ENCODE results near the gene LIF. TPM values are rescaled to one million over a fixed set of nuclear protein-coding genes. Genes with fewer than 3 reads are reported as not detected.

The LIF gene
- polyA plus RNA-seq, 1 donor, result 1.6 TPM

DNA sequence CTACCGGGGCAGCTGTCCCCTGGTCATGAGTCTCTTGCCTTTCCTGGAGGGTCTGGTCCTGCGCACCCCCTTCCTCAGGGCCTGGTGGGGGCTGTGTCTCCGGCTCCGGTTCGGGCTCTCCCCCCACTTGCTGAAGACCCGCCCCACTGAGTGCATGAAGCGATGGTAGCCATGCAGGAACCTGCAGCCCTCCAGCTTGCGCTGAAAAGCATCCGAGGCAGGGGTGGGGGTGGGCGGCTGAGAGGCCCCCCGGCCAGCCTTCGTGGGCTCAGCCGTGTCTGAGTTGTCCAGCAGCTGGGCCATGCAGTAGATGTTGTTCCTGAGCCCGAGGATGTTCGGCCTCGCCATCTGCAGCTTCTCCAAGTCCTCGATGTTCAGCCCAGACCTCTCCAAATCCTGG, 17.3 kb upstream of the LIF start:
- DNase-seq, result no peak

DNA sequence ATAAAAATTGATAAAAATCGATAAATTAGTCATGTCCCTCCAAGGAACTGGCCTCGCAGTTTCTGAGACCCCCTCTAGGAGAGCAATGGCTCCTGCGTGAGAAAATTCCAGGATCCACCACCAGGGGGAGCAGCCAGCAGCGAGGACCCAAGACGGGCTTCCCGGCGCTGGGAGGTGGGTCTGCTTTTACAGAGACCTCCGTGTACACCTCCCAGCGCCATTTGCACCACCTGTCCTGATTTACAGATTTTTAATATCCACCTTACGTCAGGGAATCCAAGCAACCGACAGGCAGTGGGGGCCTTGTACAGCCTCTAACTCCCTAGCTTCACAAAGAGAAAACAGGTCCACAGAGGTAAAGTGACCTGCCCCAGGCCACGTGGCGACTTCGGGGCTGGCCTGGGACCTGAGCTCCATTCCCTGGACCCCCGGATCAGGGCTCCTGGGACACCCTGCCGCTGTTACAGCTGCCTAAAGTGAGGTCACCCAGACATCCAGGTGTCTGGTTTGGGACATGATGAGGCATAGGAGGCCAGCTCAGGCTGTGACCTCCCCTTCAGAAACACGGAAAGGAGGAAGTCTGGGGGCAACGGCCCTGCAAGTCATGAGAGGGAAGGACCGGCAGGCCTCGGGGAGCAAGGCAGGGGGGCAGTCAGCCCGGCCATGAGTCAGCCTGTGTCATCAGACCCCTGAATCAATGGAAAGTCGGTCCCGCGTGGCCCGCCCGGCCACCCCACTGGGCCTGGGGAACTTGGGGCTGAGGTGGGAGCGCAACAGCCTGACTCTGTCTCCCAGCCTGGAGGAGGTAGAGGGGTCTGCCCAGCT, 16.6 kb upstream of the LIF start:
- DNase-seq, result peak; percentile 62

DNA sequence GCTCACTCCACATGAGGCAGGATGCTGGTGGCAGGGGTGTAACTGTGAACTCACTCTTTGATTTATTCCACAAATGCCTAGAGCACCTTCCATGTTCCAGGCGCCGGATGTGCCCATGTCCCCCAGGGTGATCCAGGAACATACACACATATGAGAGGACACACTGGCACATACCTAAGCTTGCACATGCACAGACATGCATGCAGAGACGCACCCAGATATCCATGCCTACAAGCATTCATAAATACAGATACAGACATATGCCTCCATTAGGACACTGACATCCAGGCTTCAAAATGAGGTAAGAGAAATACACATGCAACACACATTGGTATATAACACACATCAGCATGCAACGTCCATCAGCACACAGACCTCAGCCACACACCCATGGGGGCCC, 15.6 kb upstream of the LIF start:
- DNase-seq, result no peak

DNA sequence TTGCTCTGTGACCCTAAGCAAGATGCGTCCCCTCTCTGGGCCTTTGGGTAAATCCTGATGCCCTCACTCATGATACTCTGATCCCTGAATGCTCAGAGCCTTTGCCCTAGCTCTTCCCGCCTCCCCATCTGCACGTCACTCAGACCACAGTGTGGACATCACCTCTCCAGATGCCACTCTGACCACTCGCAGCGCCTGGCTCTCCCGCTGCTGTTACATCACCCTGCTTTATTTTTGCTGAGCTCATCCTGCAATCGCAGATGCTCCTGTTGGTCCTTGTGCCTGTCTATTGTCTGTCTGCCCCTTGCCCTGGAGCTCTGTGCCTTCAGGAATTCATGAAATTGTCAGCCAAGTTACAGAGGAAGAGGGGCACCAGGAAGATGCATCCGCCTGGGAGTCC, 14.6 kb upstream of the LIF start:
- DNase-seq, result no peak

DNA sequence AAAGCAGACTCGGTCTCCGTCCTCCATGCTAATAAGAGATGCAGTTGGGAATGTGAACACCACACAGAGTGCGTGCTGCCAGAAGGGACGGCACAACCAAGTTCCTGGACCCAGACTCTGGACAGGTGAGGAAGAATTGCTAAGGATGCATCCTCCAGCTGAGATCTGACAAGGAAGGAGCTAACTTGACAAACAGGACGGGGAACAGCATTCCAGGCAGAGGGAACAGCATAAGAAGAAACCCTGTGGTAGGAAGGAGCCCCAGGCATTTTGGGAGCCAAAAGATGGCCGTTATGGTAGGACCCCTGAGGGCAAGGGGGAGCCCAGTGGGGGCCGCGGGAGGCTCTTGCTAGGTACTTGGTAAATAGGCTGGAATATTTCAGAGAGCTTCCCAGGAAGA, 14.1 kb upstream of the LIF start:
- DNase-seq, result no peak

DNA sequence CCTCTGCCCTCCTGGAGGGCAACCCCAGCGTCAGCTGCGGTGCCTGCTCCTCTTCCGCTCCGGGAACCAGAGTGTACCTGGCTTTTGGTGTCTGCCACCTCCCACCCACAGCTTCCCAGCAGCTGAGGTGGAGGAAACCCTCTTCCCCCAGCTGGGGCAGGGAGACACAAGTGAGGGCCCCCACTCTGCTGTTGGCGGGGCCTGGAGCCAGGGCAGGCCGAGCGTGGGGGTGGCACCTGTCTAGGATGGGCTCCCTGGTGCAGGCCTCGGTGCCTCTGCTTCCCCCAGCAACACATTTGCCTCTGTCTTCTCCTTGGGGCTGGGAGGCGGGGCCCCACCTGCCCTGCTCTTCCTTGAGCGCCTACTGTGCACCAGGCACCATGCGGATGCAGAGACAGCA, 13.7 kb upstream of the LIF start:
- DNase-seq, result no peak

DNA sequence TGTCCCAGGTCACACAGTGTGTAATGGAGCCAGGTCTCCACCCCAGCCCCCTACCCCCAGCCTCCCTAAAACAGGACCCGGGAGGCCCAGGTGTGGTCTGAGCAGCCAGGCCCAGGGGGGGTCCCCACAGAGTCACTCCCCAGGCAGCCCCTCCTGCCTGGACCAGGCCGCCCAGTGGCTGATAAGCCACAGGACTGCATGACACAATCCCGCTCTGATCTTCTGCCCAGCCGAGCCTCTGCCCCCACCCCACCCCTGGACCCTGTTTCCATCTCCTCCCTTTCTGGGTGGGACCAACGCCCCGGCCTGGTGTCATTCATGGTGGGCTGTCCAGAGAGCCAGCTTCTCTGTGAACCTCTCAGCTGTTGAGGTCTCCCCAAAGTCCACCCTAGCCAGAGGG, 7.8 kb upstream of the LIF start:
- no peak for DNase-seq

DNA sequence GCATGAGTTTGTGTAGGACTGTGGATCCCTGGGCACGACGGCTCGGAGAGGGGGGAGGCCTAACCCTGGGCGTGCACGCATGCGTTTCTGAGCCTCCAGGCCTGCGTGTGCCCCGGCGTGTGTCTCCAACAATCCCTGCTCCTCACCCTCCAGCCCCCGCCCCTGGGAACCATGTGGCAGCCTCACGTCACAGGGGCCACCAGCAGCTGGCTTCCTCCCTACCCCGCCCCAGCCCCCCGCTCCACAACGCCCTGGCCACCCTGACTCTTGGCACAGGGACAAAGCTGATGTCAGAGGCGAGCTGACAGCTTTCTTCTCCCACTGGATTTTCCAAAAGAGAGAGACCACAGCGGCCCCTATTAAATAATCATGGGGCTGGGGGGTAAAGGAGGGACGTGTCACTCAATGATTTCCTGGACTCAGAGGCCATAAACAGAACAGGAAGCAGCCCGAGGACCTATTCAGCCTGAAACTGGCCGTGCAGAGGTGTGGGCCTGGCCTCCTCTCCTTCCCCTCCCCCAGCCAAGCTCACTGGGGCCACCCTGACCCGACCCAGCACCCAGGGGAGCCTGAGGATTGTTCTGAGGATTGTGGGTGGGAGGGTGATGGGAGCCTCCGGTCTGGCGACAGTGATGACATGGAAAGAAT, 6.8 kb upstream of the LIF start:
- peak; percentile 86 for DNase-seq

DNA sequence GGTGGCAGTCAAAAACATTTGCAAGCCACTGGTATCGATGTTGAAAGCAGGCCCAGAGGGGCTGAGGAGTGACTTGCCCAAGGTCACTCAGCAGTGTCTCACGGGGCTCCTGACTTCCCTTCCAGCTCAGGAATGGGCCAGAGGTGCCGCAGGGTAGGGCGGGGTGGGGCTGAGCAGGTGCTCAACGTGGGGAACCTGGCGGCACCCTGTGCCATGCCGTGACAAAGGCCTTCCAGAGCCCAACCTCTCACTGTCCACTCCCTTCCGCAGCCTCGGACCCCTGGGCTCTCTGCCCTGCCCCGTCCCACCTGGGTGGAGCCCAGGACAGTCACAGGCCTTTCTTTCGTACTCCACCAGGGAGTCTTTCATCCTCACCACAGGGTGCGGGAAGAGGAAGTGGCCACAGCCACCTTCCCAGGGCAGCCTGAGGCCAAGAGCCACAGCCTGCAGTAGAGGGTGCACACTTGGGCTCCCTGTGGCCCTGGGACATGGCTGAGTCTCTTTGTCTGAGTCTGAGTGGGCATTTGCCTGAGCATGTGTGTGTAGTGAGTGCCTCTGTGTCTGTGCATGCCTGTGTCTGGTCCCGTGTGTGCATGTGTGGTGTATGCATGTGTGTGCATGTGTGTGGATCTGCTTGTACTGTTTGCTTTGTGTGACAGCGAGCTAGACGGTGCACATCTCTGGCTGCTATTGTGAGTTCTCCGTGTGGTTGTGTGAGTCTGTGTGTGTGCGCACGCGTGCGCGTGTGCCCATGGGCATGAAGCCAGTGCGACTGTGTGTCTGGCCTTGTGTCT, 6.0 kb upstream of the LIF start:
- DNase-seq, result no peak

DNA sequence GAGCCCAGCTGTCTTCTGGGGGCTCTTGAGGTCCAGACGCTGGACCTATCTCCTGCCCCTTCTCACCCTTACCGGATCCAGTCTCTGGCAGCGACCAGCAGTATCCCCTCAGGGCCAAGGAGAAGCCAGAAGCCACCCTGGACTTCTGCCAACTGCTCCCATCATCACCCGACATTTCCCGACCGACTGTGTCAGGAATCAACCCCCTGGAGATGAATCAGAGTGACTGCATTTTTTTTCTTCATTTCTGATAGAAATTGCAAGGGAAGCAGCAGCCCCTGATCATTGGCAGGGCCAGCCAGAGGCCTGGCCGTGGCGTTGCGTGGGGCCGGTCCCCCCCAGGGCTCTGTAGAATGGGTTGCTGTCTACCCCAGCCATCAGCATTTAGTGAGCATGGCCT, 5.2 kb upstream of the LIF start:
- no peak for DNase-seq

DNA sequence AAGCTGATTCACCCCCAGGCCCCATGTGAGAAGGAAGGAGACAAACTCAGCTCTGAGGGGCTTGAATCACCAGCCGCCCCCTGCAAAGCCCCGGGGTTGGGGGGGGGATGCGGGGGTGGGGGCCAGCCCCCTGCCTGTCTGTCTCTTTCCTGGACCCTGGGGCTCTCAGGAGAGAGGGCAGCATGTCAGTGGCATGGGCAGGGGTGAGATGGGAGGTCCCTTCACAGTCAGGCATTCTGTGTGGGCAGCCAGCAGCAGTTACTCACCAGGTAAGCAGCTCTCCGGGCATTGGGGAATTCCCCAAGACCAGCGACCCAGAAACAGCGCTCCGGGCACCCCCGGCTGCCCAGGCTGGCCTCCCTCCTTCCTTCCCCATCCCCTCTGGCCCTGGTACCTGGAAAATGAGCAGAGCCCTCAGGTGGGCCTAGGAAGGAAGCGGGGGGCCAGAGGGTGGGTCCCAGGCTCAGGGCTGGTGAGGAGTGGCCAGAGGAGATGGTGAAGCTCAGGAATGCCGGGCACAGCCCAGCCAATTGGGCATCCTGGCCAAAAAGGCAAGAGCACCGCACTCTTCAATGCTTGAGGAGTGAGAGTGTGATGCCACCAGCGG, 4.2 kb upstream of the LIF start:
- DNase-seq, result no peak

DNA sequence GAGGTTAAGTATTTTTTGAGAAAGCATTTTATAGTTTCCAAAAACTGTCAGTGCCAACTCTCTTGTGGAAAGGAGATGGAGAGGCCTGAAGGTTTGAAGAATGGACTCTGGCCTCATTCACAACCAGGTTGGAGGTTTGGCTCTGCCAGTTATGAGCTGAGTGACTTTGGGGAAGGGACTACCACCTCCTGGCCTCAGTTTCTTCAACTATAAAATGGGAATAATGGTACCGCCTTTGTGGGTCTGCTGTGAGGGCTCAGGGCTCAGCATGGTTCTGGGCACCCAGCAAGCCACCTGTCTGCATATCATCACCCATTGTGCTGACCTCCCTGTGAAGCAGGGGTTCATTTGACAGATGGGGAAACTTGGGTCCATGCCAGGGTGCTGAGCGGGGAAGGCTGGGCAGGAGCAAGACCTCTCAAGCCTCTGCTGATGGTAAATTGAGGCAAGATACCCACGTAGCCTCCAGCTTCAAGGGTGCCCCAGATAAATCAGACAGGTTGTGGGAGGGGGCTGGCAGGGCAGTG, 3.5 kb upstream of the LIF start:
- no peak for DNase-seq

DNA sequence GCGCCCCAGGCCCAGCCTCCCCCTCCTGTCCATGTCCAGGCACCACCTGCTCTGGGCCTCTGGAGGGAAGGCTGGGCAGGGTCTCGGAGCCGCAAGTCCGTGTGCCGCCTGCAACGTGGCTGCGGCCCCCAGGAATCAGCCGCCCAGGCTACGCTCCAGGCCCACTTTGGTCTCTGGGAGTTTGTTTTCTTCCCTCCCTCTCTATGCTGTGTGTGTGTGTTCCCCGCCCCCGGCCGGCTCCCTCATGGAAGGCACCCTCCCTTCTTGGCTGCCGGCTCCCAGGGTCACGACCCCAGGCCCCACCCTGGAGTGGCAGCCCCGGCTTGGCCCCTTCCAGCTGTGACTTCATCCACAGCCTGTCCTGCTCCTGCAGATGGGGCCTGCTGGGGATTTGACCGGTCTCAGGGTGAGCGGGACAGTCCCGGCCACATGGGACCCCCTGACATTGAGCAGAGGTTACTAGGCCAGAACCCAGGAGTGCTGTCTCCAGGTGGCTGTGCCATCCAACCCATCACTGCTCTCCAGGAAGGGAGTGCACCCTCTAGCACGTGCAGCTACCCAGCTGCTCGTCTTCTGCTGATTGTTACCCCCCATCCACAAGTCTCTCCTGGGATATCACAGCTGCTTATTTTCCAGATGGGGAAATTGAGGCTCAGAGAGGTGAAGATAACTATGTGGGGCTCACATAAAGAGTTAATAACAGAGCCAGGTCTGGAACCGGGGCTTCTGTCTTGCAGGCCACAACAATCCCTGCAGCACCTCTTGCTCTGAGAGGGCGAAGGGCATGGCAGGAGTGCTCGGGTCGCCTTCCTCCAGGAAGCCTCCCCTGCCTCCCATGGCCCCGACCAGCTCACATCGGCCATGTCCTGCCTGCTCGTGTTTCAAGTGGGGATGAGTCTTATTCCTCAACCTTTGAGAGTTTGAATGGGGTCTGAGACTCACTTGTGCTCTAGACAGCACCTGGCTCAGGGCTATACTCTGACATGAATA, 2.8 kb upstream of the LIF start:
- DNase-seq, result peak; percentile 62

DNA sequence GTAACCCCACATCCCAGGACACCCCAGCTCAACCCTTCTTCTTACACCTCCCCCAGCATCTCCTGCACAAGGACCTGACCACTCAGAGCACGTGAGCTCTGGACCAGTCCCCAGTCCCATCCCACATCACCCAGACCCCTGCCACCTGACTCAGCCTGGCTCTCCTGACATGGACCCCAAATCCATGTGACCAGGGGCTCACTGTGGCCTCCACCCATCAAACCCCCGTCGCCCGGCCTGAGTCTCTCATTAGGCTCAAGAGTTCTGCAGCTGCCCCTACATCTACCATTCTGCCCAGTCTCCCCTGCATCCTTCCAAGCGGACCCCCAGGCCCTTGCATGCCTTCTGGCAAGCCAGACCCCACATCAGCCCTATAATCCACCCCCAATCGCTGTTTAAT, 1.9 kb upstream of the LIF start:
- DNase-seq, result no peak

DNA sequence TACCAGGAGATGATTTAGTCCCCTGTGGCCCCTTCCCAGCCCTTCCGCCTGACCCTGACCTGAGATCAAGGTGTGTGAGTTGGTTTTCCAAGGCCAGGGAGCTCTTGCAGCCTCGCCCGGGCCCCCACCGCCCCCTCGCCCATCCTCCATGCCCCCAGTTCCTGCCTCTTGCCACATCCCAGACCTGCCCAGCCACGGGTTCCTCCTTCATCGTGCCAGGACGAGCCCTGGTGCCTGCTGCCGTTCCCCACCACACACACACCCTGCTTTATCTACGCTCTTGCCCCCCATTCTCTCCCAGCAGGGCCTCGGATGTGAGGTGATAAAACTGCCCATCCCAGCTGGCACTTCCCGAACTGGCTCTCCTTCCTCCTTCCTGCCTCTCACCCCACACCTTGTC, 1.4 kb upstream of the LIF start:
- no peak for DNase-seq

DNA sequence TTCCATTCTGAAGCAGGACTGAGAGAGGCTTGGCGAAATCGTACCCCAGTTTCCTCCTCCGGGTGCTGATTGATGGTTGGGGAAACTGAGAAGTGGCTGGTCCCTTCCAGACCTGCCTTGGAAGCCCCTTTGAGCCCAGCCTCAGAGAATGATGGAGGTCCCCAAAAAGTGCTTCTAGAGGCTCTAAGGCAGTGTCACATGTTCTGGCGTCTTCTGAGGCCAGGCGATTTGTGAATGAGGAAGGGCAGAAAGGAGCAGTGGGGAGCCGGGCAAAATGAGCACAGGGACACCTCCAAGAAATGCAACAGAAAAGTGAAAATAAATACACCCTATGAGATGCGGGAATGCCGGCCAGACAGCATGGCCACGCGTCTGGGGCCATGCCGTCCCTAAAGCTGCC, 1.0 kb upstream of the LIF start:
- DNase-seq, result no peak

DNA sequence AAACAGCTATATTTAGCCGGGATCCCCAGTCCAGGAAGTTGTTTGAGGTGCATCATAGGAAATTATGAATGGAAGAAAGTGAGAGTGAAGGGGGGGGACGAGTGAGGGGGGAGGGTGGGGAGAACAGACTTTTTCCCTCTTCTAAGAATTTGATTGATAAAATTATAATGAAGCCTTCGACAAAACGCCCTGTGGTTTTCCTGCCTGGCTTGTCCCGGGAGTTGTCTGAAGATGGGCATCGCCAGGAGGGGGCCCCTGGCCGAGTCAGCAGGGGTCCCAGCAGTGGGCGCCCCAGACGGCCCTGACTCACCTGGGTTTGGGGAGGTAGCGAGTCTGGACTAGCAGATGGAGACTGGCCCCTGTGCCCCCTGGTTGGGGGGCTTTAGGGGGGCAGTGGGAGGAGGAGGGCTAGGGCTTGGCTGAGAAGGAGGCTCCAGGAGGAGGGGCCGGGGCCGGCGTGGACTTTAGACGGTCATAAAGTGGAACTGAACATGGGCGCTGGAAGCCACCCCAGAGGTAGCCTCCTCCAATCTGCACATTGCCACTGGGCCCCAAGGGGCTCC, 336 bp upstream of the LIF start:
- DNase-seq, result no peak

DNA sequence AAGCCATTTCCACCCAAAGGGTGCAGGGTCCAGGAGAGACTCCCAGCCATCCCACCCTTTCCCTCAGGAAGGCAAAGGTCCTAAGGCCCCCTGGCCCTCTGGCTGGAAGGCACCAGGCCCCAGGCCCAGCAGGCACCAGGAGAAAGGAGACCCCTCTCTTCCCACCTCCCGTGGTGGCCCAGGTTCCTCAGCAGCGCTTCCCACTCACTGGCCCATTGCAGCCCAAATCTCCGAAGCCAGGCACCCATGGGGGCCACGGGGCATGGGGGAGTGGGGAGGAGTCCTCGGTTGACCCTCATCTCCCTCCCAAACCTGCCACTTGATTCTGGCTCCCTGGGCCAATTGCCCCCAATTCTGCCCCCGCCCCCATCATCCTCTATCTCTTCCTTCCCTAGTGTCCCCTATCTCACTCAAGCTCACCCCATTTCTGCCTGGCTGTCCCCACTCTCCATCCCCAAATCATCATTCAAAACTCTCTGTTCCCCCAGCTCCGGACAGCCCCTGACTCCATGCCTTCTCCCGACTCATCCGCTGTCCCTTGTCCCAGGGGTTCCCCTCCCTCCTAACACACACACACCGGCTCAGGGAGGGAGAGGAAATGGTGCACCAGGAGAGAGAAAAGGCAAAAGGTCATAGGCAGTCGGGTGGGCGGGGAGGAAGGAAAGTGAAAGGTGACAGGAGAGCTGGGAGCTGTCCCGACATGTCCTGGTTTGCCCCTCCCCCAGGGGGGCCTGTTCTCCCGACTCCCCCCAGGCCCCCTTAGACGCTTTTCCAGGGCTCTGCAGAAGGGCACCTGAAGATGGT, 1.2 kb downstream of the LIF start:
- DNase-seq, result no peak

DNA sequence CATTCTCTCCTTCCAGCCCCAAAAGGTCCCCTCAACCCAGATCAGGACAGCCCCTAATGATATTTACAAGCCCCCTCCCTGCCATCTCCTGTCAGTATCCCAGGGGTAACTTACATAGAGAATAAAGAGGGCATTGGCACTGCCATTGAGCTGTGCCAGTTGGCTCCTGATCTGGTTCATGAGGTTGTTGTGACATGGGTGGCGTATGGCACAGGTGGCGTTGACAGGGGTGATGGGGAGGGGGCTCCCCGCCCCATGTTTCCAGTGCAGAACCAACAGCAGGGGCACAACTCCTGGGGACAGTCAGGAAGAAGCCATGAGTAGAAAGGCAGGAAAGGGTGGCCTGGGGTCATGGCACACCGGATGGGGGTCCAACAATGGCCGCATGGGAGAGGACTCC, 1.9 kb downstream of the LIF start:
- DNase-seq, result no peak

DNA sequence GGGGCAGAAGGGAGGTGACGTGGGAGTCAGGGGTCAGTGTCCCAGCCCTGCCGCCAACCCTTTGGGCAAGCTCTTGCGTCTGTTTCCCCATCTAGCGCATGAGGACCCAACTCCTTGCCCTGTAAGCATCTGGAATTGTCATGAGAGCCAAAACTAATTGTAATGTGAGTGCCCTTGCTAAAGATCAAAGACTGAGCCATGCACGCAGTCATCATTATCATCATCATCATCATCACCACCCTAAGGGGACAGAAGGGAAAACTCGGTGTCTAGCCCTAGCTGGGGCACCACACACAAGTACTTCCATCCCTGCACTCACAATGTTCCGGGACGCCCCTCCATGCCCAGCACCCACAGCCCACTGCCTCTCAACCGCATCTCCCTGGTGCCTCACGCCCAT, 2.5 kb downstream of the LIF start:
- DNase-seq, result no peak

Data from left kidney (tissue), 2 donors.